Heart left ventricle (tissue), 13 donors: Measurements from ENCODE around the gene ABCC1.

ENCODE experiments used
- POLR2A ChIP-seq, 2 donors: fragments of 450-650 bp; IDR thresholded peaks; one replicate each; pipeline ENCODE4 v1.6.1; 2017; ENCODE audit warnings: antibody characterized with exemption in 2 of 2, mild to moderate bottlenecking in 2 of 2, moderate library complexity in 2 of 2
- TF ChIP-seq, protein P1 (sequence below), 12 donors: fragments of 200-600 bp; sonication (generic) in 4 of 12; IDR thresholded peaks; one replicate each; pipeline versions ENCODE4 v1.5.0 to v1.8.0; 2018 to 2022; ENCODE audit warnings: antibody characterized with exemption in 12 of 12, mild to moderate bottlenecking in 5 of 12
- donor health status: ischemic (EF 13 %, LVEDD 7.1; RV severe dilation, severe dysfunction).
- donor health status: DM: no; HTN: yes; CAD: no.
- donor health status: DM: no; HTN: no; CAD: no.
- donor health status: ischemic (EF 25% LVEDD 6.9; RV normal size, moderate dysfunction).
- donor health status: ischemic (EF 25% LVEDD 5.7; RV mildly dilated, moderate dysfunction).
- donor health status: ischemic (EF 35%, LVEDD 5.7; RV mildly dilated, moderate dysfunction).
- donor health status: nonischemic (EF 11% LVEDD 7.7; RV severe dilation, severe dysfunction).
- donor health status: DM: yes; HTN: yes; CAD: no.
- donor health status: PGD.
- donor health status: ischemic (EF 29% LVEDD 5.4; RV normal size, mild dysfunction).
- donor health status: nonischemic (EF 23%, LVEDD 6.1; RV moderate dilation, normal function).

GRCh38 chr16:16141141-16141540 is 191.7 kb downstream of the ABCC1 start:
- TF ChIP-seq, protein P1, sequence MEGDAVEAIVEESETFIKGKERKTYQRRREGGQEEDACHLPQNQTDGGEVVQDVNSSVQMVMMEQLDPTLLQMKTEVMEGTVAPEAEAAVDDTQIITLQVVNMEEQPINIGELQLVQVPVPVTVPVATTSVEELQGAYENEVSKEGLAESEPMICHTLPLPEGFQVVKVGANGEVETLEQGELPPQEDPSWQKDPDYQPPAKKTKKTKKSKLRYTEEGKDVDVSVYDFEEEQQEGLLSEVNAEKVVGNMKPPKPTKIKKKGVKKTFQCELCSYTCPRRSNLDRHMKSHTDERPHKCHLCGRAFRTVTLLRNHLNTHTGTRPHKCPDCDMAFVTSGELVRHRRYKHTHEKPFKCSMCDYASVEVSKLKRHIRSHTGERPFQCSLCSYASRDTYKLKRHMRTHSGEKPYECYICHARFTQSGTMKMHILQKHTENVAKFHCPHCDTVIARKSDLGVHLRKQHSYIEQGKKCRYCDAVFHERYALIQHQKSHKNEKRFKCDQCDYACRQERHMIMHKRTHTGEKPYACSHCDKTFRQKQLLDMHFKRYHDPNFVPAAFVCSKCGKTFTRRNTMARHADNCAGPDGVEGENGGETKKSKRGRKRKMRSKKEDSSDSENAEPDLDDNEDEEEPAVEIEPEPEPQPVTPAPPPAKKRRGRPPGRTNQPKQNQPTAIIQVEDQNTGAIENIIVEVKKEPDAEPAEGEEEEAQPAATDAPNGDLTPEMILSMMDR (IDR thresholded peaks at IDR 0.05), result no peak
- TF ChIP-seq POLR2A (IDR thresholded peaks at IDR 0.05), result no peak
